ENCODE measurements around the gene ADGRE3.

The ADGRE3 gene

DNA sequence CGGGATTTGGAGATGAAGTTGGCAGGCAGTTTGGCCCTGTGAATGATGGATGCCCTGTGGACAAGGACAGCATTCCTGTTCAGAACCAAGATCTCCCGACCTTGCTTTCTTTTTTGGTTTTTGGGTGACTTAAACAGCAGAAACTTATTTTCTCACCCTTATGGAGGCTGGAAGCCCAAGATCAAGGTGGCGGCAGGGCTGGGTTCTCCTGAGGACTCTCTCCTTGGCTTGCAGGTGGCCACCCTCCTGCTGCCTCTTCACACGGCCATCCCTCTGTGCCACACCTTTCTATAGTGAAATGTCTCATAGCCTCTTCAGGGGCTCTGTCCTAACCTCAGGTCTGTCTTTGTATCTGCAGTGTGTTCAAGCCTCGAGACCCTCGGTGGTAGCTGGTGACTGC, 29.2 kb upstream of the ADGRE3 start:
- H3K27ac ChIP-seq: no peak overlapping the region
- no peak for DNase-seq
- TF ChIP-seq, protein P1, sequence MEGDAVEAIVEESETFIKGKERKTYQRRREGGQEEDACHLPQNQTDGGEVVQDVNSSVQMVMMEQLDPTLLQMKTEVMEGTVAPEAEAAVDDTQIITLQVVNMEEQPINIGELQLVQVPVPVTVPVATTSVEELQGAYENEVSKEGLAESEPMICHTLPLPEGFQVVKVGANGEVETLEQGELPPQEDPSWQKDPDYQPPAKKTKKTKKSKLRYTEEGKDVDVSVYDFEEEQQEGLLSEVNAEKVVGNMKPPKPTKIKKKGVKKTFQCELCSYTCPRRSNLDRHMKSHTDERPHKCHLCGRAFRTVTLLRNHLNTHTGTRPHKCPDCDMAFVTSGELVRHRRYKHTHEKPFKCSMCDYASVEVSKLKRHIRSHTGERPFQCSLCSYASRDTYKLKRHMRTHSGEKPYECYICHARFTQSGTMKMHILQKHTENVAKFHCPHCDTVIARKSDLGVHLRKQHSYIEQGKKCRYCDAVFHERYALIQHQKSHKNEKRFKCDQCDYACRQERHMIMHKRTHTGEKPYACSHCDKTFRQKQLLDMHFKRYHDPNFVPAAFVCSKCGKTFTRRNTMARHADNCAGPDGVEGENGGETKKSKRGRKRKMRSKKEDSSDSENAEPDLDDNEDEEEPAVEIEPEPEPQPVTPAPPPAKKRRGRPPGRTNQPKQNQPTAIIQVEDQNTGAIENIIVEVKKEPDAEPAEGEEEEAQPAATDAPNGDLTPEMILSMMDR (IDR thresholded peaks at IDR 0.05; ENCODE audit: low read depth, low read length): no peak
- H3K9me3 ChIP-seq (ENCODE audit: severe bottlenecking): no peaks in the 10 kb centered on the region
- H3K4me3 ChIP-seq (ENCODE audit: low read depth, low read length): no peak overlapping the region
- peaks cover 25% of the 10 kb centered on the region for H3K36me3 ChIP-seq
- H3K27me3 ChIP-seq (ENCODE audit: insufficient read depth, low read depth, severe bottlenecking): no peaks in the 10 kb centered on the region

DNA sequence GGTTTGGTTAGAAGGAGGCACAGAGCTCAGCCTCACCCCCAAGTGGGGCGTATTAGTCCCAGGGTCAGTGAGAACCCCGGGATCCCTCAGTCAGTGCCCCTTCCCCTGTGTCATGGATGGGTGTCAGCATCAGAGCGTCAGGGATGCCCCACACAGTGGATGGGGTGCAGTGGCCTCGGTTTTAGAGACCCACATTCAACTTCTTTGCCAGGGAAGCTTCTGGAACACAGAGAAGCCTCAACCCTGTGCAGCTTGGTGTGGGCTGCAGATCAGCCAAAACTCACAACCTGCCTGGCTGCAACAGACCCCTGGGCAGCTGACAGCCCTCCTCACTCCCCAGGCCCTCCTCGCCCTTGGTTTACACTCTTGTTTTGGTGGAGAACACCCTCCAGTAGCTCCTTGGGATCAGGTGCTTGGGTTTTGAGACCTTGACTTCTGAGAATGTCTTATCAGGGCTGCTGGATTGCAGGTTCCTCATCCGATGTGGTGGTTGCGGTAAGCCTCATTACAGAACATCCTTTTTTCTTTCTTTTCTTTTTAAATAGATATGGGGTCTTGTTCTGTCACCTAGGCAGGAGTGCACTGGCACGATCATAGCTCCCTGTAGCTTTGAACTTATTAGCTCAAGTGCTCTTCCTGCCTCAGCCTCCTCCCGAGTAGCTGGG, 26.2 kb upstream of the ADGRE3 start:
- TF ChIP-seq, protein P1 (IDR thresholded peaks at IDR 0.05; ENCODE audit: low read depth, low read length): no peak
- no peak overlapping the region for H3K27ac ChIP-seq
- H3K27me3 ChIP-seq (ENCODE audit: insufficient read depth, low read depth, severe bottlenecking): no peaks in the 10 kb centered on the region
- H3K36me3 ChIP-seq: peaks cover 19% of the 10 kb centered on the region
- DNase-seq: no peak
- H3K4me3 ChIP-seq (ENCODE audit: low read depth, low read length): no peak overlapping the region
- no peaks in the 10 kb centered on the region for H3K9me3 ChIP-seq (ENCODE audit: severe bottlenecking)

DNA sequence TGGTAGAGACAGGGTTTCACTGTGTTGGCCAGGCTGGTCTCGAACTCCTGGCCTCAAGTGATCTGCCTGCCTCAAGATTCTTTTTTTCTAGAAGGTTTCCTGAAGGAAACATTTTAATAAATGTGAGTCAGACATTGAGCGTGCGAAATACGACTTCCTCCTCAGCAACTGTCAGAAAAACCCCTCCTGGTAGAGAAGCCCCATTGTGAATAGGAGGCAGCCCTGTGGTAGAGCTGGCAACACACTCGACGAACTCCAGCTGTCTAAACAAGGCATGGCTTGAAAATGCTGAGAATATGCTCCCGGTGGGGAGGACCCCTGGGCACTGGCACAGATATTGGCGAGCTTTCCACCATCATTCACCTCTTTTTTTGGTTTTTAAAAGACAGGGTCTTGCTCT, 25.0 kb upstream of the ADGRE3 start:
- Histone ChIP-seq H3K36me3 (peaks cover 19% of the 10 kb centered on the region), H3K27me3 (ENCODE audit: insufficient read depth, low read depth, severe bottlenecking) (no peaks in the 10 kb centered on the region), H3K27ac (no peak overlapping the region), H3K9me3 (ENCODE audit: severe bottlenecking) (no peaks in the 10 kb centered on the region), H3K4me3 (ENCODE audit: low read depth, low read length) (no peak overlapping the region)
- no peak for DNase-seq
- TF ChIP-seq, protein P1 (IDR thresholded peaks at IDR 0.05; ENCODE audit: low read depth, low read length): no peak

DNA sequence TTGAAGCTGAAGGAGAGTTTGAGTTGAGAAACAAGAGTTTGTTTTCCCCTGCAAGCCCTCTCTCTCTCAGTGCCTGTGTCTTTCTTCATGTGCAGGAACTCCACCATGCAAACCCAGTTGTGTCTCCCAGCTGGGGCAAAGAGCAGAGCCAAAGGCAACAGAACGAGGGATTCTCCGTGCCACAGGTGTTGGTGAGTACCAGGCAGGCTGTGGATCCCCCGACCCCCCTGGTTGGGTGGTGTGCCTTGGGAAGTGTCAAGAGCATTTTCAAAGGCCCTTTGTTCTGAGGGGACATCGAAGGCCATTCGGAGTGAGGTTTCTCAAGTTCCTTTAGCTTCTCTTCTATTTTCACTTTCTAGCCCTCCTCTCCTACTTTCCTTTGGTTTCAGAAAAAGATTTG, 20.8 kb upstream of the ADGRE3 start:
- DNase-seq: no peak
- Histone ChIP-seq H3K27ac (no peak overlapping the region), H3K9me3 (ENCODE audit: severe bottlenecking) (no peaks in the 10 kb centered on the region), H3K36me3 (peaks cover 7% of the 10 kb centered on the region), H3K27me3 (ENCODE audit: insufficient read depth, low read depth, severe bottlenecking) (no peaks in the 10 kb centered on the region), H3K4me3 (ENCODE audit: low read depth, low read length) (no peak overlapping the region)
- TF ChIP-seq, protein P1 (IDR thresholded peaks at IDR 0.05; ENCODE audit: low read depth, low read length): no peak

DNA sequence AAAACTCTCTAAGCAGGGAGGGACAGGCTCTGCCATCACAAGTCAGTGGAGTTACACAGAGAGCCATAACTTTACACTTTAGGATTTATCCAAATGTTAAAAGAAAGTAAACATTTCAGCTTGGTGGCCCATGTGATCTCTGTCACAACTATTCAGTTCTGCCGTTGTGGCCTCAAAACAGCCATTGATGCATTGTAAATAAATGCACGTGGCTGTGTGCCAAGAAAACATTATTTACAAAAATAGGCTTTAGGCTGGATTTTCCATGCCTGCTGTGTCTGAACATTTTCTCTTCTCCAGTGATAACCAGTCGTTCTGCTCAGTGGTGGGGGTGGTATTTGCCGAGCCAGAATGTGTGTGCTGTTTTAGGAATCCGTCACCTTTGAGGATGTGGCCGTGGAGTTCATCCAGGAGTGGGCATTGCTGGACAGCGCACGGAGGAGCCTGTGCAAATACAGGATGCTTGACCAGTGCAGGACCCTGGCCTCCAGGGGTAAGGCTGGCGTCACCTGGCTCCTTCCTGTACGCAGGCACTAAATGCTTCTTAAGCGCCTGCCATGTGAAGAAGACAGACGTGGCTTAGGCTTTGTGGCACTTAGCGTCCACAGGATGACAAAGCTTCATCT, 20.1 kb upstream of the ADGRE3 start:
- TF ChIP-seq, protein P1 (IDR thresholded peaks at IDR 0.05; ENCODE audit: low read depth, low read length): no peak
- no peaks in the 10 kb centered on the region for H3K9me3 ChIP-seq (ENCODE audit: severe bottlenecking)

More for the DNA sequence above, 20.1 kb upstream of the ADGRE3 start:
- DNase-seq: no peak
- Histone ChIP-seq H3K27ac (no peak overlapping the region), H3K4me3 (ENCODE audit: low read depth, low read length) (no peak overlapping the region), H3K36me3 (peaks cover 2% of the 10 kb centered on the region), H3K27me3 (ENCODE audit: insufficient read depth, low read depth, severe bottlenecking) (no peaks in the 10 kb centered on the region)
